Activated CD4-positive, alpha-beta memory T cell treated with anti-CD3 and anti-CD28 coated beads, Interleukin-2, amount 10 ng/mL, durations not matched to agents 7 days and 5 days (primary cell): ENCODE data around the gene UBAC2. TPM values are rescaled to one million over a fixed set of nuclear protein-coding genes. Genes with fewer than 3 reads are reported as not detected.

Experiments
- CTCF ChIA-PET: fragments of 350-600 bp; sonication (Branson Sonifier 250); formaldehyde crosslinking; loops from one replicate; lab custom pipeline; 2021; ENCODE audit warnings: antibody characterized with exemption, inconsistent platforms; lab: Charles Lee
- POLR2A ChIA-PET: fragments of 350-600 bp; sonication (Branson Sonifier 250); formaldehyde crosslinking; loops from one replicate; lab custom pipeline; 2021; ENCODE audit warnings: antibody characterized with exemption; lab: Charles Lee
- DNase-seq: peaks from one replicate; pipeline ENCODE4 v3.0.0-alpha.2; 2020
- H3K27ac Mint-ChIP-seq: one replicate; pipeline ENCODE4 v1.8.0; 2021; ENCODE audit warnings: mild to moderate bottlenecking, mixed read lengths
- H3K27me3 Mint-ChIP-seq: one replicate; pipeline ENCODE4 v1.8.0; 2021; ENCODE audit warnings: mixed read lengths
- H3K36me3 Mint-ChIP-seq: one replicate; pipeline ENCODE4 v1.8.0; 2021; ENCODE audit warnings: low read depth, mixed read lengths
- H3K4me1 Mint-ChIP-seq: one replicate; pipeline ENCODE4 v1.8.0; 2021; ENCODE audit warnings: mixed read lengths
- H3K4me3 Mint-ChIP-seq: one replicate; pipeline ENCODE4 v1.8.0; 2021; ENCODE audit warnings: mild to moderate bottlenecking, mixed read lengths
- H3K9me3 Mint-ChIP-seq: one replicate; pipeline ENCODE4 v1.8.0; 2021; ENCODE audit warnings: mixed read lengths
- total RNA-seq, 2 experiments: library from RNA; stranded (reverse); gene quantifications; one replicate each; pipeline ENCODE4 v1.2.3, GENCODE V29; 2021

The UBAC2 gene
- total RNA-seq, 2 experiments from 2014 or later = 53.8 to 55.2 TPM

DNA sequence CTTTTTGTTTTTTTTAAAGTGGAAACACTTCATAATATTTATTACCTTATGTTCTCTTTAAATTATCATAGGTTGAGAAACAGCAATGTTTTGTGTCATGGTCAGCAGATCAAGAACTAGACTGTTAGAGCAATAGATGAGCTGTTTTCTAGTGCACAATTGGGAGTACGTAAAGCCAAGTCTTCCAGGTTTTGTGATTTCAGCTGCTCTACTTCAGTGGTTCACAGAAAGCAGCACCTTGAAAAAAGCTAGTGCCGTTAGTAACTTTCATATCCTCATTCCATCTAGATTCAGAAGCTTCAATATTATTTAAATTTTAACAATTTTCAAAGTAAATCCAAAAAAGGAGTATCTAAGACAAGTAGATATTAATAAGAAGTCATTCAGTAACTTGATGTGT, 55.6 kb downstream of the UBAC2 start:
- CTCF ChIA-PET = interaction anchor here (0.6 to 4.3 kb wide), 13 partner anchors 8 to 329 kb away, joined by 3 to 31 read pairs (median 4); partner anchors contain the start of gene UBAC2
- DNase-seq = no peak
- Mint-ChIP-seq H3K4me1 (peaks cover 61% of the 10 kb centered on the region), H3K9me3 (no peaks in the 10 kb centered on the region), H3K27ac (peak overlapping the region; percentile 40), H3K4me3 (peak overlapping the region; percentile 71), H3K27me3 (no peaks in the 10 kb centered on the region), H3K36me3 (peaks cover 48% of the 10 kb centered on the region)
- POLR2A ChIA-PET = interaction anchor here (0.7 to 5.1 kb wide), 14 partner anchors 8 to 103 kb away, joined by 3 to 99 read pairs (median 4); partner anchors contain the start of gene UBAC2

DNA sequence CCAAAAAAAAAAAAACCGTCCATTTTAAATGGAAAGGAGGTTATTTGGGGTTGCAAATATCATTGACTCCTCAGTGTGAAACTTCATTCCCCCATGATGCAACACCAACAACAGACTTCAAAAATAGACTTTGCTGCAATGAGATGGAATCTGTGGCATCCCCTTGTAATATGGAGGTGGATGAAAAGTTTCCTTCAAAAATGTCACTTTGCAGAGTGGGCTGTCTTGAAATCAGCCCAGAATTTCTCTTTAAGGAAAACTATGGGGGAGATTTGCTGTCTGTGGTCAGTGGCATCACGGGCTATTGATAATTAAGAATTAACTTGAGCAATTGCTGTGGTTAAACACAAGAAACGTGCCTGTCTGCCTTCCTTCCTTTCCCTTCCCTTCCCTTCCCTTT, 56.1 kb downstream of the UBAC2 start:
- Mint-ChIP-seq H3K27ac (peak overlapping the region; percentile 40), H3K36me3 (peaks cover 45% of the 10 kb centered on the region), H3K4me3 (peak overlapping the region; percentile 71), H3K9me3 (no peaks in the 10 kb centered on the region), H3K27me3 (no peaks in the 10 kb centered on the region), H3K4me1 (peaks cover 57% of the 10 kb centered on the region)
- ChIA-PET POLR2A (interaction anchor here (0.8 to 5.1 kb wide), 15 partner anchors 7 to 177 kb away, joined by 3 to 99 read pairs (median 6); partner anchors contain the start of gene UBAC2), CTCF (interaction anchor here (0.6 to 4.3 kb wide), 12 partner anchors 9 to 179 kb away, joined by 3 to 31 read pairs (median 7); partner anchors contain the start of gene UBAC2)
- DNase-seq = no peak

DNA sequence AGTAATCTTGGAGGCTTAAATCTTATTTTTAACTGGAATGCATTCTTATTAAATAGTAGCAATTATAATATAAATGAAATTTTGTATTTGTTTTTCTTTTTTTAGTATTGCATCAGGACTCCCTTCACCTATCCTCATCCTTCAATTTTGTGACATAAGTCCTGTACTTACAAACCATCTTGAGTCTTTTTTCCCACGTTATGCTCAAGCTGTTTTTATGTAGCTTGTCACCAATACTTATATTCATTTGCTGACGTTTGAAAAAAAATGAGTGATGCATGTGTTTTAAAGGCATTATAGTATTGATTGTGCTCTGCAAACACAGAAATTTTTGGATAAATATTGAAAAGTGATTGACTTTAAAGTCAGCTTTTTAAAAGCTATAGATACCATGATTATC, 56.6 kb downstream of the UBAC2 start:
- no peaks in the 10 kb centered on the region for H3K9me3 Mint-ChIP-seq
- no peak overlapping the region for H3K27ac Mint-ChIP-seq
- H3K27me3 Mint-ChIP-seq = no peaks in the 10 kb centered on the region
- CTCF ChIA-PET = interaction anchor here (0.6 to 4.3 kb wide), 14 partner anchors 8 to 179 kb away, joined by 3 to 31 read pairs (median 4); partner anchors contain the start of gene UBAC2
- peak overlapping the region; percentile 71 for H3K4me3 Mint-ChIP-seq
- no peak for DNase-seq
- POLR2A ChIA-PET = interaction anchor here (0.8 to 5.1 kb wide), 14 partner anchors 12 to 211 kb away, joined by 3 to 99 read pairs (median 7); partner anchors contain the start of genes GPR183 and UBAC2
- H3K36me3 Mint-ChIP-seq = peaks cover 39% of the 10 kb centered on the region
- H3K4me1 Mint-ChIP-seq = peaks cover 51% of the 10 kb centered on the region

DNA sequence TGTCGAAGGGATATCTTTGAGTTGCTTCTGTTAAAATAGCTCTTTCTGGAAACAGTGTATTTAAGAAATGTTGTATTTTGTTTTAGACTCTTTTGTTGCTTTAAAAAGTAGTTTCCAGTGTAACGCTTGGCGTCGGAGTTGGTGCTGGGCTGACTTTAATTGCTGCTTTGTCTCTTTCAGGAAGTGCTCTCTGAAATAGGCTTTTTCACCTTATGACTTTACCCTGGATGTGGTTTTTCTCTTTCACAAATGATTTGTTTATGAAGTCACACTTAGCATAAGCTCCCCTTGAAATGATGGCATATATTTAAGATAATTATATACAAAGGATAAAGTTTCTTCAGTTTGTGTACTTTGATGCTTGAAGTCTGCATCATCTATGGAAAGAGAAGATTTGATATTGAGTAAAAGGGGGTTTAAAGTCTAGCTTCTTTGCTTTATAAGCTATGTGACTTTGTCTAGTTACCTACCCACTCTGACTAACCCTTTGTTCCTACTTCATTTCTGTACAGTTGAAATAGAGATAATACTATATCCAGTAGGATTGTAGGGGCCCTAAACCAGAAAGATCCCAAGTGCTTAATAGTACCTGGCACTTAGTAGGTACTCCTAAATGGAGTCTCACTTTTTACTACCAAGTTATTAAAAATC, 57.7 kb downstream of the UBAC2 start, which contains the start of gene GPR18:
GPR18 (minus strand) TSS at position 170 of the 651 bp plus-strand sequence. CDS start 2,507 bp downstream, outside the sequence.
- peak within 1 kb of the TSS; percentile 91 for H3K27ac Mint-ChIP-seq
- no peaks in the 10 kb centered on the region for H3K27me3 Mint-ChIP-seq
- H3K4me3 Mint-ChIP-seq = peak within 1 kb of the TSS; percentile 78
- ChIA-PET CTCF (interaction anchor here (0.7 to 4.3 kb wide), 13 partner anchors 8 to 178 kb away, joined by 3 to 31 read pairs (median 6); partner anchors contain the start of gene UBAC2), POLR2A (interaction anchor here (0.8 to 5.1 kb wide), 27 partner anchors 11 to 244 kb away, joined by 3 to 99 read pairs (median 5); partner anchors contain the start of genes GPR183 and UBAC2)
- H3K36me3 Mint-ChIP-seq = peaks cover 39% of the 10 kb centered on the region
- peak; percentile 48 for DNase-seq
- H3K4me1 Mint-ChIP-seq = peaks cover 54% of the 10 kb centered on the region
- H3K9me3 Mint-ChIP-seq = no peaks in the 10 kb centered on the region

GRCh38 chr13:99258946-99259345, 58.3 kb downstream of the UBAC2 start:
- Mint-ChIP-seq H3K4me1 (peaks cover 60% of the 10 kb centered on the region), H3K36me3 (peaks cover 38% of the 10 kb centered on the region), H3K9me3 (no peaks in the 10 kb centered on the region), H3K27me3 (no peaks in the 10 kb centered on the region), H3K27ac (peak overlapping the region; percentile 91), H3K4me3 (peak overlapping the region; percentile 78)
- ChIA-PET POLR2A (interaction anchor here (0.8 to 5.1 kb wide), 24 partner anchors 10 to 243 kb away, joined by 3 to 99 read pairs (median 6); partner anchors contain the start of genes GPR183 and UBAC2), CTCF (interaction anchor here (1.1 to 4.3 kb wide), 9 partner anchors 10 to 177 kb away, joined by 4 to 31 read pairs (median 11); partner anchors contain the start of gene UBAC2)
- peak; percentile 40 for DNase-seq

DNA sequence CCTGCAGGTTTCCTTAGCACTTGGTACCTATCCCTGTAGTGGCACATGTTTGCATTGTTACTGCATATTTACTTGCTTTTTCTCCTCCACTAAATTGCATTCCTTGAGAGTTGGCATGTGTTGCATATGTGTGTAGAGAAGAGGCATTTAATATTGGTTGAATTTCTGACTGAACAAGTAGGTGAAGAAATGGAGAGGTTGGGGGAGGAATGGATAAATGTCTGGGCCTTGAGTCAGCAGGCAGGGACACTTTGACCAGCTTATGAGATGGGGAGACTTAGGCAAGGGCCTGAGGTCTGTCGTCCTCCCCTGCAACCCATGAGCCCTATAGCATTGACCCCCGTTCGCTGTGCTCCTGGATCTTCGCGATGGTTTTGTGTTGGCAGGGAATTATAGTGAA, 59.6 kb downstream of the UBAC2 start:
- Mint-ChIP-seq H3K9me3 (no peaks in the 10 kb centered on the region), H3K36me3 (peaks cover 31% of the 10 kb centered on the region), H3K4me3 (no peak overlapping the region), H3K27me3 (no peaks in the 10 kb centered on the region), H3K27ac (peak overlapping the region; percentile 91), H3K4me1 (peaks cover 63% of the 10 kb centered on the region)
- DNase-seq = no peak
- ChIA-PET CTCF (interaction anchor here (0.5 to 2.7 kb wide), 3 partner anchors 9 to 84 kb away, joined by 3 to 11 read pairs (median 4); no protein-coding TSS in a partner anchor), POLR2A (interaction anchor here (2.2 kb wide), 1 partner anchor 59 kb away, joined by 21 read pairs; the partner anchor contains the start of gene UBAC2)

GRCh38 chr13:99261059-99261458, 60.4 kb downstream of the UBAC2 start:
- Mint-ChIP-seq H3K36me3 (peaks cover 31% of the 10 kb centered on the region), H3K9me3 (no peaks in the 10 kb centered on the region), H3K4me3 (no peak overlapping the region), H3K27ac (no peak overlapping the region), H3K4me1 (peaks cover 64% of the 10 kb centered on the region), H3K27me3 (no peaks in the 10 kb centered on the region)
- POLR2A ChIA-PET = interaction anchor here (2.2 kb wide), 1 partner anchor 60 kb away, joined by 21 read pairs; the partner anchor contains the start of gene UBAC2
- no peak for DNase-seq
- CTCF ChIA-PET = interaction anchor here (2.7 kb wide), 1 partner anchor 84 kb away, joined by 11 read pairs; no protein-coding TSS in a partner anchor

GRCh38 chr13:99263126-99263785, 62.6 kb downstream of the UBAC2 start:
- DNase-seq = no peak
- Mint-ChIP-seq H3K27me3 (no peaks in the 10 kb centered on the region), H3K4me3 (no peak overlapping the region), H3K4me1 (peaks cover 55% of the 10 kb centered on the region), H3K27ac (peak overlapping the region; percentile 17), H3K9me3 (no peaks in the 10 kb centered on the region), H3K36me3 (peaks cover 24% of the 10 kb centered on the region)
- ChIA-PET CTCF (interaction anchor here (1.0 to 10.3 kb wide), 6 partner anchors 25 to 172 kb away, joined by 5 to 398 read pairs (median 92); partner anchors contain the start of gene UBAC2), POLR2A (interaction anchor here (1.2 to 4.1 kb wide), 3 partner anchors 64 to 87 kb away, joined by 5 to 51 read pairs (median 9); partner anchors contain the start of gene UBAC2)

- peaks cover 27% of the 10 kb centered on the region for H3K36me3 Mint-ChIP-seq
- ChIA-PET POLR2A (interaction anchor here (0.6 to 4.1 kb wide), 6 partner anchors 8 to 87 kb away, joined by 3 to 51 read pairs (median 6); partner anchors contain the start of gene UBAC2), CTCF (interaction anchor here (0.7 to 10.3 kb wide), 11 partner anchors 8 to 395 kb away, joined by 3 to 398 read pairs (median 5); partner anchors contain the start of gene UBAC2)
- H3K4me1 Mint-ChIP-seq = peaks cover 53% of the 10 kb centered on the region
- H3K27ac Mint-ChIP-seq = peak overlapping the region; percentile 17
- H3K27me3 Mint-ChIP-seq = no peaks in the 10 kb centered on the region
- no peak for DNase-seq
- H3K9me3 Mint-ChIP-seq = no peaks in the 10 kb centered on the region
- no peak overlapping the region for H3K4me3 Mint-ChIP-seq
Measured at GRCh38 chr13:99264051-99264450, 63.4 kb downstream of the UBAC2 start.

DNA sequence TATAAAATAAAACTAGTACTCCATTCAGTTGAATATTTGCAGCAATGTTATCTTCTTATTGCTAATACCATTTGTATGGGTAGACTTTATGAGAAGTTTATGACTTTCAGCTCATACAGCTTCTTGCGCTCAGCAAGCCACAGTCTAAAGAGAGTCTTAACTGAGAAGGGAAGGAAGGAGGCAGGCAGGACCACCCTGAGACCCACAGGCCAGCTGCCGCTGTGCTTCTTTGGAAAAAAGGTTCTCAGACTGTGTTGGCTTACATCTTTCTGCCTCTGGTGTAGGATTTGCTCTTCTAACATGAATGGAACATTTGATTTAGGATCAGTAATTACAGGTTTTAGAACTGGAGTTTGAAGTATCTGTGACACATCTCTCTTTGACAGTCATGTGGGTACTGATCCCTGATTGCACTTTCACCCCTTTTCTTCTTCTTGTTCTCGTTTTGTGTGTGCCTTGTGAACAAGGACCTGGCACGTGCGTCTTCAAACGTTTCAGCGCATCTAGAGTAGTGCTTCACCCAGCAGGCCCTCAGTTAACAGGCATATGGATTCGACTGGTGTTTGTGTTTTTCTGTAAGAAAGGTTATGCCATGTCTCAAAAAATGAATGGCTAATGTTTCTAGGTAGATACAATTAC, 64.6 kb downstream of the UBAC2 start:
- Mint-ChIP-seq H3K36me3 (peaks cover 16% of the 10 kb centered on the region), H3K9me3 (no peaks in the 10 kb centered on the region), H3K27ac (no peak overlapping the region), H3K27me3 (no peaks in the 10 kb centered on the region), H3K4me1 (peaks cover 47% of the 10 kb centered on the region), H3K4me3 (no peak overlapping the region)
- ChIA-PET POLR2A (interaction anchor here (0.5 to 4.1 kb wide), 10 partner anchors 9 to 399 kb away, joined by 3 to 51 read pairs (median 5); partner anchors contain the start of gene UBAC2), CTCF (interaction anchor here (0.6 to 10.3 kb wide), 43 partner anchors 9 to 423 kb away, joined by 3 to 398 read pairs (median 5); partner anchors contain the start of gene UBAC2)
- no peak for DNase-seq

DNA sequence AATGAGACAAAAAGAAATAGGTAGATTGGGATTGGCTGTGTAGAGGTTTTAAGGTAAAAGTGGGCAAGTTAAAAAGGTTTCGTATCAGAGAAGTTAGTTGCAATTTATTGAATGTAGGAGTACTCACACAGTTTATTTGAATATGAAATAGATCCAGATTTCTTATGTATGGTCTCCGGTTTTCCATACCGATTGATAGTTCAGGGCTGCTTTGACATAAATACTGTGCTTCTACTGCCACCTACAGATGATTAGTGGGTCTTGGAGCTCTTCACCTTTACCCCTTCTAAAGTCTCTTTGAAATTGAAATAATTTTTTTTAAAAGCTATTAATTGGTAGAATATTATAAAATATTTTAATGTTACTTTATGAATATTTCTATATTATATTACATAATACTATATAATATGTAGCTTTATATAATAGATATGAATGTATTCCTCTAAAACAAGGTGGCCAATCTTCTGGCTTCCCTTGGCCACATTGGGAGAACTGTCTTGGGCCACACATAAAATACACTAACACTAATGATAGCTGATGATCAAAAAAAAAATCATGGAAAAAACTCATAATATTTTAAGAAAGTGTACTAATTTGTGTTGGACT, 65.3 kb downstream of the UBAC2 start:
- CTCF ChIA-PET = interaction anchor here (0.5 to 10.3 kb wide), 49 partner anchors 8 to 423 kb away, joined by 3 to 398 read pairs (median 4); partner anchors contain the start of genes GPR18 and UBAC2
- POLR2A ChIA-PET = interaction anchor here (0.5 to 4.1 kb wide), 10 partner anchors 9 to 400 kb away, joined by 3 to 51 read pairs (median 4); partner anchors contain the start of gene UBAC2
- no peaks in the 10 kb centered on the region for H3K9me3 Mint-ChIP-seq
- peaks cover 48% of the 10 kb centered on the region for H3K4me1 Mint-ChIP-seq
- no peak for DNase-seq
- no peaks in the 10 kb centered on the region for H3K27me3 Mint-ChIP-seq
- H3K36me3 Mint-ChIP-seq = peaks cover 14% of the 10 kb centered on the region
- H3K4me3 Mint-ChIP-seq = no peak overlapping the region
- H3K27ac Mint-ChIP-seq = no peak overlapping the region
